ENCODE data around the gene RAB18.

The RAB18 gene

GRCh38 chr10:27537787-27538186 is 33.7 kb downstream of the RAB18 start (continued):
- TF ChIP-seq, protein P1, sequence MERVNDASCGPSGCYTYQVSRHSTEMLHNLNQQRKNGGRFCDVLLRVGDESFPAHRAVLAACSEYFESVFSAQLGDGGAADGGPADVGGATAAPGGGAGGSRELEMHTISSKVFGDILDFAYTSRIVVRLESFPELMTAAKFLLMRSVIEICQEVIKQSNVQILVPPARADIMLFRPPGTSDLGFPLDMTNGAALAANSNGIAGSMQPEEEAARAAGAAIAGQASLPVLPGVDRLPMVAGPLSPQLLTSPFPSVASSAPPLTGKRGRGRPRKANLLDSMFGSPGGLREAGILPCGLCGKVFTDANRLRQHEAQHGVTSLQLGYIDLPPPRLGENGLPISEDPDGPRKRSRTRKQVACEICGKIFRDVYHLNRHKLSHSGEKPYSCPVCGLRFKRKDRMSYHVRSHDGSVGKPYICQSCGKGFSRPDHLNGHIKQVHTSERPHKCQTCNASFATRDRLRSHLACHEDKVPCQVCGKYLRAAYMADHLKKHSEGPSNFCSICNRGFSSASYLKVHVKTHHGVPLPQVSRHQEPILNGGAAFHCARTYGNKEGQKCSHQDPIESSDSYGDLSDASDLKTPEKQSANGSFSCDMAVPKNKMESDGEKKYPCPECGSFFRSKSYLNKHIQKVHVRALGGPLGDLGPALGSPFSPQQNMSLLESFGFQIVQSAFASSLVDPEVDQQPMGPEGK (tag by site-specific recombination; IDR thresholded peaks at IDR 0.05), result no peak
- TF ChIP-seq GLIS1 (tag by site-specific recombination; IDR thresholded peaks at IDR 0.05) (no peak), ZBTB1 (tag by site-specific recombination; IDR thresholded peaks at IDR 0.05) (no peak), FEZF1 (tag by site-specific recombination; IDR thresholded peaks at IDR 0.05) (no peak), ZNF398 (tag by site-specific recombination; IDR thresholded peaks at IDR 0.05) (no peak), GFI1B (tag by site-specific recombination; IDR thresholded peaks at IDR 0.05) (no peak), RBAK (tag by site-specific recombination; IDR thresholded peaks at IDR 0.05) (no peak), ZNF311 (tag by site-specific recombination; IDR thresholded peaks at IDR 0.05; ENCODE audit: borderline replicate concordance) (no peak)

- CTCF ChIA-PET, result interaction anchor here (1.0 kb wide), 1 partner anchor 18 kb away, joined by 3 read pairs; no protein-coding TSS in a partner anchor
- Histone ChIP-seq H3K36me3 (ENCODE audit: control insufficient read depth in 2 of 2, insufficient read depth in 1 of 2, low read length in 2 of 2) (peaks cover 10 to 45% of the 10 kb centered on the region in 2 experiments), H3K4me3 (ENCODE audit: low read depth, low read length) (no peak overlapping the region), H3K9me3 (ENCODE audit: control insufficient read depth, insufficient read depth, low read depth, low read length) (no peaks in the 10 kb centered on the region), H3K27ac (ENCODE audit: extremely low read depth, low read depth, low read length) (no peak overlapping the region), H3K4me1 (ENCODE audit: control insufficient read depth, insufficient read depth, low read length) (0 out of 2 replicates have a peak, but pooled peaks cover 2% of the 10 kb centered on the region)
- POLR2A ChIA-PET, result interaction anchor here (1.3 kb wide), 1 partner anchor 36 kb away, joined by 4 read pairs; the partner anchor contains the start of gene RAB18
- TF ChIP-seq ZNF26 (tag by site-specific recombination; IDR thresholded peaks at IDR 0.05) (no peak), ZNF449 (tag by site-specific recombination; IDR thresholded peaks at IDR 0.05) (no peak), FEZF1 (tag by site-specific recombination; IDR thresholded peaks at IDR 0.05) (no peak), ZNF701 (tag by site-specific recombination; IDR thresholded peaks at IDR 0.05) (no peak), HOXC10 (CRISPR knock-in tag; IDR thresholded peaks at IDR 0.05) (no peak)
These were observed 36.6 kb downstream of the RAB18 start for GRCh38 chr10:27540672-27541071.

- Histone ChIP-seq H3K4me3 (ENCODE audit: low read depth, low read length) (no peak overlapping the region), H3K36me3 (ENCODE audit: control insufficient read depth in 2 of 2, insufficient read depth in 1 of 2, low read length in 2 of 2) (peaks cover 10 to 40% of the 10 kb centered on the region in 2 experiments), H3K27ac (ENCODE audit: extremely low read depth, low read depth, low read length) (no peak overlapping the region), H3K4me1 (ENCODE audit: control insufficient read depth, insufficient read depth, low read length) (0 out of 2 replicates have a peak, but pooled peaks cover 2% of the 10 kb centered on the region), H3K9me3 (ENCODE audit: control insufficient read depth, insufficient read depth, low read depth, low read length) (no peaks in the 10 kb centered on the region)
- POLR2A ChIA-PET, result interaction anchor here (1.3 kb wide), 1 partner anchor 38 kb away, joined by 4 read pairs; the partner anchor contains the start of gene RAB18
- CTCF ChIA-PET, result interaction anchor here (0.6 to 1.0 kb wide), 2 partner anchors 16 to 494 kb away, joined by 3 read pairs; no protein-coding TSS in a partner anchor
- TF ChIP-seq, protein P2, sequence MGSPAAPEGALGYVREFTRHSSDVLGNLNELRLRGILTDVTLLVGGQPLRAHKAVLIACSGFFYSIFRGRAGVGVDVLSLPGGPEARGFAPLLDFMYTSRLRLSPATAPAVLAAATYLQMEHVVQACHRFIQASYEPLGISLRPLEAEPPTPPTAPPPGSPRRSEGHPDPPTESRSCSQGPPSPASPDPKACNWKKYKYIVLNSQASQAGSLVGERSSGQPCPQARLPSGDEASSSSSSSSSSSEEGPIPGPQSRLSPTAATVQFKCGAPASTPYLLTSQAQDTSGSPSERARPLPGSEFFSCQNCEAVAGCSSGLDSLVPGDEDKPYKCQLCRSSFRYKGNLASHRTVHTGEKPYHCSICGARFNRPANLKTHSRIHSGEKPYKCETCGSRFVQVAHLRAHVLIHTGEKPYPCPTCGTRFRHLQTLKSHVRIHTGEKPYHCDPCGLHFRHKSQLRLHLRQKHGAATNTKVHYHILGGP (tag by site-specific recombination; IDR thresholded peaks at IDR 0.05), result no peak
- no peak for TF ChIP-seq ZNF214 (tag by site-specific recombination; IDR thresholded peaks at IDR 0.05; ENCODE audit: borderline replicate concordance)
- TF ChIP-seq SP3 (tag by site-specific recombination; IDR thresholded peaks at IDR 0.05), result no peak
- TF ChIP-seq ZNF324 (tag by site-specific recombination; IDR thresholded peaks at IDR 0.05), result no peak
- no peak for TF ChIP-seq ZNF596 (tag by site-specific recombination; IDR thresholded peaks at IDR 0.05)
- TF ChIP-seq ZNF791 (tag by site-specific recombination; IDR thresholded peaks at IDR 0.05), result no peak
- no peak for TF ChIP-seq ZSCAN30 (tag by site-specific recombination; IDR thresholded peaks at IDR 0.05)
- TF ChIP-seq ZNF707 (tag by site-specific recombination; IDR thresholded peaks at IDR 0.05), result no peak
- no peak for TF ChIP-seq GLIS2 (tag by site-specific recombination; IDR thresholded peaks at IDR 0.05)
- TF ChIP-seq ELK4 (IDR thresholded peaks at IDR 0.05; ENCODE audit: borderline replicate concordance, low read depth, low read length), result no peak
- TF ChIP-seq RBAK (tag by site-specific recombination; IDR thresholded peaks at IDR 0.05), result no peak
These were observed 38.0 kb downstream of the RAB18 start for GRCh38 chr10:27541796-27542729.

All from HEK293 (cell line).